Measurements from ENCODE around the gene IFT122.

DNA sequence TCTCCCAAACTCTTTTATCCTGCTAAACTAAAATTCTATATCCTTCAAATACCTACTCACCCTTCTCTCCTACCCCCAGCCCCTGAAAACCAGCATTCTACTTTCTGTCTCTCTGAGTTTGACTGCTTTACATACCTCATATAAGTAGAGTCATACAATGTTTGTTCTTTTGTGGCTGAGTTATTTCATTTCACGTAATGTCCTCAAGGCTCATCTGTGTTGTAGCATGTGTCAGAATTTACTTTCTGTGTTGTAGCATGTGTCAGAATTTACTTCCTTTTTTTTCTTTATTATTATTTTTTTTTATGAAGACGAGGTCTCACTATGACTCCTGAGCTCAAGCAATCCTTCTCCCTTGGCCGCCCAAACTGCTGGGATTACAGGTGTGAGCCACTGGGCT is 20.1 kb downstream of the IFT122 start:
- TF ChIP-seq, protein P1, sequence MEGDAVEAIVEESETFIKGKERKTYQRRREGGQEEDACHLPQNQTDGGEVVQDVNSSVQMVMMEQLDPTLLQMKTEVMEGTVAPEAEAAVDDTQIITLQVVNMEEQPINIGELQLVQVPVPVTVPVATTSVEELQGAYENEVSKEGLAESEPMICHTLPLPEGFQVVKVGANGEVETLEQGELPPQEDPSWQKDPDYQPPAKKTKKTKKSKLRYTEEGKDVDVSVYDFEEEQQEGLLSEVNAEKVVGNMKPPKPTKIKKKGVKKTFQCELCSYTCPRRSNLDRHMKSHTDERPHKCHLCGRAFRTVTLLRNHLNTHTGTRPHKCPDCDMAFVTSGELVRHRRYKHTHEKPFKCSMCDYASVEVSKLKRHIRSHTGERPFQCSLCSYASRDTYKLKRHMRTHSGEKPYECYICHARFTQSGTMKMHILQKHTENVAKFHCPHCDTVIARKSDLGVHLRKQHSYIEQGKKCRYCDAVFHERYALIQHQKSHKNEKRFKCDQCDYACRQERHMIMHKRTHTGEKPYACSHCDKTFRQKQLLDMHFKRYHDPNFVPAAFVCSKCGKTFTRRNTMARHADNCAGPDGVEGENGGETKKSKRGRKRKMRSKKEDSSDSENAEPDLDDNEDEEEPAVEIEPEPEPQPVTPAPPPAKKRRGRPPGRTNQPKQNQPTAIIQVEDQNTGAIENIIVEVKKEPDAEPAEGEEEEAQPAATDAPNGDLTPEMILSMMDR (conservative IDR thresholded peaks at IDR 0.05; ENCODE audit: low read depth, low read length), result no peak
- TF ChIP-seq RFX5 (IDR thresholded peaks at IDR 0.05; ENCODE audit: low read depth, low read length), result no peak
- no peak for TF ChIP-seq CEBPB (IDR thresholded peaks at IDR 0.05; ENCODE audit: low read depth, low read length)

Measured in IMR-90 (cell line).